Measurements from ENCODE around the gene DUSP6. TPM values are rescaled to one million over a fixed set of nuclear protein-coding genes. Genes with fewer than 3 reads are reported as not detected.

The DUSP6 gene
- total and polyA plus RNA-seq, 10 of the 15 experiments (the other 5 are each of a cell fraction or from before 2014, with no cell fraction given): 0.02 to 0.69 (median 0.07) TPM; not detected in 1

- Histone ChIP-seq H3K79me2 (ENCODE audit: control insufficient read depth, insufficient read depth, low read length) (no peaks in the 10 kb centered on the region), H2AFZ (ENCODE audit: control insufficient read depth, low read depth, low read length) (no peak overlapping the region), H3K27me3 (replicated peaks in 1 of 2; ENCODE audit: control insufficient read depth in 2 of 2, insufficient read depth in 2 of 2, low read length in 1 of 2) (peaks cover 0 to 1% of the 10 kb centered on the region in 2 experiments; a peak in 2 of 4 replicates), H4K20me1 (ENCODE audit: control insufficient read depth, insufficient read depth) (no peaks in the 10 kb centered on the region), H3K36me3 (ENCODE audit: control insufficient read depth in 2 of 2, insufficient read depth in 2 of 2, low read length in 1 of 2) (no peaks in the 10 kb centered on the region), H3K9me3 (replicated peaks; ENCODE audit: control insufficient read depth, insufficient read depth, low read length) (no peaks in the 10 kb centered on the region), H3K4me3 (no peak overlapping the region), H3K4me1 (ENCODE audit: control insufficient read depth, insufficient read depth, low read length) (no peaks in the 10 kb centered on the region), H3K27ac (ENCODE audit: control insufficient read depth, insufficient read depth) (no peak overlapping the region), H3K4me2 (ENCODE audit: control insufficient read depth, insufficient read depth) (no peak overlapping the region), H3K9ac (ENCODE audit: control insufficient read depth, insufficient read depth, low read length) (no peak overlapping the region)
- ChIA-PET RAD21 (ENCODE audit: unreplicated experiment) (no interaction called here), CTCF (no interaction called here), POLR2A (no interaction called here), SMC1A (ENCODE audit: uncharacterized antibody, unreplicated experiment) (interaction anchor here (0.6 kb wide), 1 partner anchor 17 kb away, joined by 3 read pairs; no protein-coding TSS in a partner anchor)
- TF ChIP-seq ZBTB33 (IDR thresholded peaks at IDR 0.05): no peak
- TF ChIP-seq TCF3 (IDR thresholded peaks at IDR 0.05; ENCODE audit: borderline replicate concordance, insufficient read depth, low read depth, low read length): no peak
- TF ChIP-seq TAF1 (IDR thresholded peaks at IDR 0.05; ENCODE audit: borderline replicate concordance, low read depth, low read length): no peak
- TF ChIP-seq RELB (IDR thresholded peaks at IDR 0.05; ENCODE audit: low read depth): no peak
- no peak for TF ChIP-seq DPF2 (IDR thresholded peaks at IDR 0.05)
- TF ChIP-seq IRF3 (IDR thresholded peaks at IDR 0.05): no peak
- no peak for TF ChIP-seq ZBTB40 (IDR thresholded peaks at IDR 0.05; ENCODE audit: borderline replicate concordance)
- TF ChIP-seq LARP7 (IDR thresholded peaks at IDR 0.05): no peak
- BruUV-seq (replicated peaks): no TSS peak
- WGBS (ENCODE audit: insufficient coverage, insufficient replicate concordance, low lambda C conversion rate, missing lambda C conversion rate): 70% methylated on average over 3 of the region's 3 CpGs
- in situ Hi-C loops (cut with MboI): no loop called here
- intact Hi-C loops (cut with micrococcal nuclease; ENCODE audit: unreplicated experiment): no loop called here
- no peak for FAIRE-seq
- no peak for ATAC-seq
- no peak for DNase-seq (ENCODE audit: low read depth, low spot score)
Observed at GRCh38 chr12:89366676-89367364, 14.5 kb upstream of the DUSP6 start.
